Amniotic epithelial cell (primary cell): Measurements from ENCODE around the gene ANO9.

Experiments used
- DNase-seq: peaks from one replicate; pipeline ENCODE4 v3.0.0-alpha.2; 2010; ENCODE audit warnings: low read depth

Gene ANO9

DNA sequence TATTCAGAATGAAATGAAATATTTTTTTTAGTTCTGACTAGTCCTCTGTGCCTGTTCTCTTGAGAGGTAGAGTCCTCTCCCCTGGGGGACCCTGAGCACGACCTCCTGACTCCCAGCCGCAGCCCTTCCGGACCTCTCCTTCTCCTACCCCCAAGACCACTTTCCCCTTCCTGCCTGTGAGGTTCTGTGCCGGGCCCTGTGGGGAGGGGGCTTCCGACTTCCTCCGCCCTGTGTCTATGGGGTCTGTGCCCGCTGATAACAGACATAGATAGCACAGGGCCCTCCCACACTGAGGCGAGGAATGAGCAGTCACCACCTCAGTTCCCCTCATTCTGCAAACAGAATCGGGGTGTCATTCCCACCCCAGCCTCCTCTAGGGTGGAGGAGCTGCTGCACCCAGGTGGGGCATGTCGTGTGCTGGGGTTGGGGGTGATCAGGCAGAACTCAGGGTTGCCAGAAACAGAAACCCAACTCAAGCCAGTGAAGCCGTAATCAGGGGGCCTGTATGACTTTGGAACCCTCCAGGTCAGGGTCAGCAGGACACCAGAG is 59.7 kb downstream of the ANO9 start:
- DNase-seq, result no peak

DNA sequence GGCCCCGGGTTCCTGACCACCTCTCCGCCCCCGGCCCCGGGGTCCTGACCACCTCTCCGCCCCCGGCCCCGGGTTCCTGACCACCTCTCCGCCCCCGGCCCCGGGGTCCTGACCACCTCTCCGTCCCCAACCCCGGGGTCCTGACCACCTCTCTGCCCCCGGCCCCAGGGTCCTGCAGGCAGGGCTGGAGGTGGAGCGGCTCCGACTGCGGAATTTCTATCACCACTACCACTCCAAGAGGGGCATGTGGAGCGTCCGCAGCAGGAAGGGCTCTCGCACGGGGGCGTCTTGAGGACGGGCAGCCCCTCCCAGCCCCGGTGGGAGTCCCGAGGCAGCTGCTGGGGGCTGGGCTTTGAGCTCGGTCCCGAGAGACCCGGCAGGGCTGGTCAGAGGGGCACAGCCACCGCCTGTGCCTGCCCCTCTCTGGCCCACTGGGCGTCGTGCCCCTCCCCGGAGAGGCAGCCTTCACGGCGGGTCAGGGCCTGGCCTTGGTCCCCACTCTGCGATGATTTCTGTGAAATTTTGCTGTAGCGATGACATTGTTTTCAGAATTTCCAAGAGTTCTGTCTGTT is 60.2 kb downstream of the ANO9 start:
- DNase-seq, result no peak

GRCh38 chr11:380996-381395 is 60.8 kb downstream of the ANO9 start:
- no peak for DNase-seq

- no peak for DNase-seq
Measured at GRCh38 chr11:380491-380890, 61.3 kb downstream of the ANO9 start.

GRCh38 chr11:380095-380480 is 61.7 kb downstream of the ANO9 start:
- no peak for DNase-seq

GRCh38 chr11:379205-380094 is 62.4 kb downstream of the ANO9 start:
- no peak for DNase-seq

DNA sequence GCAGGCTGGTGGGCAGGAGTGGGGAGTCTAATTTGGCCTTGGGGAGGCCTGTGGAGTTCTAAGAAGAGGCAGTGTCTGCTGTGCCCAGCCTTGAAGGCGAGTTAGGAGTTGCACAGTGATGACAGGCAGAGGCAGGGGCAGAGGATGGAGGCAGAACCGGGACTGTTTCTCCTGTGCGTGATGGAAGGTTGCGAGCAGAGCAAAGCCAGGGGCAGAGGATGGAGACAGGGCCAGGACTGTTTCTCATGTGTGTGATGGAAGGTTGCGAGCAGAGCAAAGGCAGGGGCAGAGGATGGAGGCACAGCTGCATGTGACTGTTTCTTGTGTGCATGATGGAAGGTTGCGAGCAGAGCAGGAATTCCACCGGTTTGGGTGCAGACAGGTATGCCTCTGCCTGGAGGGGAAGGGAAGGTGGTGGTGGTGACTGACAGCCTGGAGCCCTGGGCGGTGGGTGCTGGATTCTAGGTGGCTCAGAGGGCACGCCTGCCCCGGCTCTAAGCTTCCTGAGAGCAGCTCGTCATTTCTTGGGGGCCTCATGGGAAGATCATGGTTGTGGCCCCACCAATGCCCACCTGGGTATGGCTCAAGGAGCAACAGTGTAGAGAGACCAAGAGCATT is 63.8 kb downstream of the ANO9 start:
- DNase-seq, result no peak

DNA sequence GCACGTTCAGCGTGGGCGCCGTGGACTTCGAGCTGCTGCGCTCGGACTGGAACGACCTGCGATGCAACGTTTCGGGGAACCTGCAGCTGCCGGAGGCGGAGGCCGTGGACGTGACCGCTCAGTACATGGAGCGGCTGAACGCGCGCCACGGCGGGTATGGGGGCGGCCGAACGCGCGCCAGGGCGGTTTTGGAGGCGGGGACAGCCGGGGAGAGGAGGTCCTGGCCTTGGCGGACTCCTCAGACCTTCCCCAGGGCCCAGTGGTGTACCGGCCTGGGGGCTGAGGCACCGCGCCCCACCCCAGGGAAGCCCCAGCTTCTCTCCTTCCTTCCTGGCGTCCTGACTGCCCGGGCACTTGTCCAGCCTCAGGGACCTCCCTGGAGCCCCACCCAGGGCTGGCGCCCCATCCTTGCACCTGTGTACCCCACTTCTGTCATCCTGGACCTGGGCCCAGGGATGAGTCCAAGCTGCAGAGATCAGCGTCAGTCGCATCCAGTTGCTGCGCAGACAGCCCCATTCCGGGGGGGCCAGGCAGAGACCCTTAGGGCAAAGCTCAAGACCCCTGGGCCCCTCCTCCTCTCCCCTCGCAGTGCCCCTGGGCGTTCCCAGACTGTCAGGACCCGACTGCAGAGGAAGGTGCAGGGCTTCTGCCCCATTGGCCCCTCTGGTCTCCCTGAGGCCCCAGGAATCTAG is 64.5 kb downstream of the ANO9 start:
- DNase-seq, result no peak

DNA sequence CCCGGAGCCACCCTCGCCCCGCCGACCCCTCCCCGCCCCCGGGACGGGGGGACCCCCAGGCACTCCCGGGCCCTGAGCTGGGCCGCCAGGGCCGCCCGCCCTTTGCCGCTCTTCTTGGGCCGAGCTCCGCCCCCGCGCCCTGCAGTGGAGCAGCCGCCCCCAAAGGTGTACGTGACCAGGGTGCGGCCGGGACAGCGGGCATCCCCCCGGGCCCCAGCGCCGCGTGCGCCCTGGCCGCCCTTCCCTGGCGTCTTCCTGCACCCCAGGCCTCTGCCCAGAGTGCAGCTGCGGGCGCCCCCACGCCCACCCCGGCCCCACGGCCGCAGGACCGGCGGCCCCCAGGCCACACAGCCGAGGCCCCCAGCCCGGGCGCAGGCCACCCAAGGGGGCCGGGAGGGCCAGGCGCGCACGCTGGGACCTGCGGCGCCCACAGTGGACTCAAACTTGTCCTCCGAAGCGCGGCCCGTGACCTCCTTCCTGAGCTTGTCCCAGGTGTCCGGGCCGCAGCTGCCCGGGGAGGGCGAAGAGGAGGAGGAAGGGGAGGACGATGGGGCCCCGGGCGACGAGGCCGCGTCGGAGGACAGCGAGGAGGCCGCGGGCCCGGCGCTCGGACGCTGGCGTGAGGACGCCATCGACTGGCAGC is 65.2 kb downstream of the ANO9 start:
- no peak for DNase-seq

- DNase-seq, result no peak
Measured at GRCh38 chr11:375065-376025, 66.5 kb downstream of the ANO9 start.

DNA sequence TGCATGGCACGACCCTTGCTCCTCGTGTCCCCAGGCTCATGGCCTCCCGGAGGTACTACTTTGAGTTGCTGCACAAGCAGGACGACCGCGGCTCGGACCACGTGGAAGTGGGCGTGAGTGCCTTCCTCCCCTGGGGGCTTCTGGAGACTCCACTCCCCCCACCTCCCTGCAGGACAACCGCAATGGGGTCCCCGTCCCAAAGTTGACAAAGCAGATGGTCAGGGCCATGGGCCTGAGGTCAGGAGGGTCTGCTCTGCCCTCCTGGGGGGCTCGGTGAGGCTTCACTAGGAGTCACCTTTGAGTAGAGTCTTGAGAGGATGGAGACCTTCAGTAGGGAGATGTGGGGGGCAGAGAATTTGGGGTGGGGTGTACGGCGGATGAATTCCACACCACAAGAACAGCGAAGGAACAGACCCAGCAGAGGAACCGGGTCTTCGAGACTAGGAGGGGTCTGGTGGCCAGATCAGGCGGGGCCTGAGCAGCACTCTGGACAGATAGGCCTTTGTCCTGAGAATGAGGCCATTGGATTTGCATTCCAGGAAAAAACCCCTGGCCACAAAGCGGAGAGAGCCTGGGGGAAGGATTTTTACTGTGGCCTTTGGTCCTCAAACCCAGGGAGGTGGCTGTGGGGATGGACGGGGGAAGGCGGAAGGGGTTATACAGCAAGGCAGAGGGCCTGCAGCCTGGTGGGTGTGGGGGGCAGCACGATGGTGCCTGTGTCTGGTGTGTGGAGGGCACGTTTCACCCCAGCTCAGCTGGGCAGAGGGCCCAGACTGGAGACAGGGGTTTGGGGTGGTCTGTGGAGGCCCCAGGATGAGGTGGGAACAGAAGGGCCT is 67.9 kb downstream of the ANO9 start:
- DNase-seq, result no peak

DNA sequence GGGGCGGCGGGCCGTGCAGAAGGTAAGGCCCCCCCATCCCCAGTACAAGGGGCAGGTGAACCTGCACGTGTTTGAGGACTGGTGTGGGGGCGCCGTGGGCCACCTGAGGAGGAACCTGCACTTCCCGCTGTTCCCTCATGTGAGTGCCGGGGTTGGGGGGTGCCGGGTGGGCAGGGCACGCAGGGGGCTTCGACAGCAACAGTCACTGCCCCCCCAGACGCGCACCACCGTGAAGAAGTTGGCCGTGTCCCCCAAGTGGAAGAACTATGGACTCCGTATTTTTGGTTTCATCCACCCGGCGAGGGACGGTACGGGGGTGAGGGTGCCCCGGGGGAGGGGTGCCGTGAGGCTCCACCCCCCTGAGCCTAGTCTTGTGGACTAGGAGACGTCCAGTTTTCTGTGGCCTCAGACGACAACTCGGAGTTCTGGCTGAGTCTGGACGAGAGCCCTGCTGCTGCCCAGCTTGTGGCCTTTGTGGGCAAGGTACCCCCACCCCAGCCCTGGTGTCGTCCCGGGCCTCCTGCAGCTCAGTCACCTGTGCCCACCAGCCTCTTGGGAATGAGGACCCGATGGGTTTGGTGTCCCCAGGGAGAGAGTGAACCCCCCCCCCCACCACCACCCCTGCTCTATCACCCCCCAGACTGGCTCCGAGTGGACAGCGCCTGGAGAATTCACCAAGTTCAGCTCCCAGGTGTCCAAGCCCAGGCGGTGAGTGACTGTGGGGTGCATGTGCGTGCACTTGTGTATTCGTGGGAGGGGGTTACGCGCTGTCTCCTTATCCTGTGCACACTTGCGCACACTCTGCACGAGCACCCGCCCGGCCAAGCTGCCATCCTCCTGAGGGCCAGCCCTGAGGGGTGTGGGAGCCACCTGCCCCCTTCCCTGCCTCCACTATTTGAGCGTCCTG is 68.7 kb downstream of the ANO9 start:
- no peak for DNase-seq

GRCh38 chr11:371716-372590 is 69.9 kb downstream of the ANO9 start:
- no peak for DNase-seq

GRCh38 chr11:371051-371450 is 70.8 kb downstream of the ANO9 start:
- DNase-seq, result no peak

GRCh38 chr11:370070-370941 is 71.5 kb downstream of the ANO9 start:
- DNase-seq, result no peak

DNA sequence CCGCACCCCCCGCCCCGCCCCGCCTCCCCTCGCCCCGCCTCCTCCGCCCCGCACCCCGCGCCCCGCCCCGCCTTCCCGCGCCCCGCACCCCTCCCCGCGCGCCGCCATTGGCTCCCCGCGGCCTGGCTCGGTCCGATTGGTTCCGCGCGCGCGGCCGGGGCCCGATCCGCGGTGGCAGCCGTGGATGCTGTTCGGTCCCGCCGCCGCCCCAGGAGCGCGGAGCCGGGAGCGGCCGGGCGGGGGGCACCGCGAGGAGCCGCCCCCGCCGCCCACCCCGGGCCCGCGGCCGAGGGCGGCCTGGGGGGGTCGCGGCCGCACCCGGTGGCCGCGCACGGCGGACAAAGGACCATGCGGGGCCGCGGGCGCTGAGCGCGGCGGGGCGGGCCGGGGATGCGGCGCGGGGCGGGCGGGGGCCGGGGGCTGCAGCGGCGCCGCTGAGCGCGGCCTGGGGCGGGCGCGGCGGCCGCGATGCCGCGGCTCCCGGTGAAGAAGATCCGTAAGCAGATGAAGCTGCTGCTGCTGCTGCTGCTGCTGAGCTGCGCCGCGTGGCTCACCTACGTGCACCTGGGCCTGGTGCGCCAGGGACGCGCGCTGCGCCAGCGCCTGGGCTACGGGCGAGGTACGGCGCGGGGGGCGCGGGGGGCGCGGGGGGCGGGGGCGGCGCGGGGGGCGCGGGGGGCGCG is 72.3 kb downstream of the ANO9 start, which contains the start of gene B4GALNT4:
B4GALNT4 (plus strand) TSS at position 164 of the 683 bp plus-strand sequence; CDS start at position 469, 305 bp downstream.
- DNase-seq, result no peak
